Type B pancreatic cell (in vitro differentiated cells): ENCODE results near the gene CDKL1. TPM values are rescaled to one million over a fixed set of nuclear protein-coding genes. Genes with fewer than 3 reads are reported as not detected.

ENCODE experiments used
- DNase-seq: peaks from one replicate; pipeline ENCODE4 v3.0.0; 2021; ENCODE audit warnings: mixed read lengths; ENCODE audit not compliant: unreplicated experiment; ENCODE audit errors: extremely low spot score
- H3K27ac Mint-ChIP-seq: 2 replicates; pipeline ENCODE4 v1.8.0; 2021; ENCODE audit warnings: mild to moderate bottlenecking, mixed read lengths
- H3K27me3 Mint-ChIP-seq: 2 replicates; pipeline ENCODE4 v1.8.0; 2021; ENCODE audit warnings: mixed read lengths
- H3K36me3 Mint-ChIP-seq: 2 replicates; pipeline ENCODE4 v1.8.0; 2021; ENCODE audit warnings: mixed read lengths
- H3K4me1 Mint-ChIP-seq: one replicate; pipeline ENCODE4 v1.8.0; 2021; ENCODE audit warnings: mixed read lengths; ENCODE audit not compliant: unreplicated experiment
- H3K4me3 Mint-ChIP-seq: 2 replicates; pipeline ENCODE4 v1.8.0; 2021; ENCODE audit warnings: mild to moderate bottlenecking, mixed read lengths
- H3K9me3 Mint-ChIP-seq: 2 replicates; pipeline ENCODE4 v1.8.0; 2021; ENCODE audit warnings: mixed read lengths
- CTCF ChIP-seq: fragments of 200-600 bp; sonication (generic); conservative IDR thresholded peaks from 2 replicates; pipeline ENCODE4 v1.5.0; 2021; ENCODE audit warnings: antibody characterized with exemption, mild to moderate bottlenecking
- total RNA-seq: library from RNA; stranded (reverse); gene quantifications from 2 replicates; pipeline ENCODE4 v1.2.1, GENCODE V29; 2021; ENCODE audit warnings: low replicate concordance

CDKL1 gene
- total RNA-seq, 1 donor from 2014 or later, result 3.4 TPM

DNA sequence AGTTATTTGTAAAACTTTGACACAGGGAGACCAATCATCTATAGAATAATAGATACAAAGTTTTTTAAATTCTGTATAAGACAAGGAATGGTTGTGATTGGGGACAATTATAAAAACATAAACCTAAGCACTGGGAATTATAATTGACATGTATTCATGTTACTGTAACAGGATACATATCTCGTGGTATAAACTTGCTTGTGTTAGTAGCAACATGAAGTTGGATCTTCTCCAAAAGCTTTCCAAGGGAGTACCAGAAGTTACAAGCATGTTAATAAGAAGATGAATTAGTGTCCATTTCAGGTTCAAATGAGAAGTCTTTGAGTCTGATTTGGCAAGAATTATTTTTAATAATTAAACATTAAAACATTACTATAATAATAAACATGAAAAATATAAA is 42.2 kb downstream of the CDKL1 start:
- Mint-ChIP-seq H3K36me3 (no peaks in the 10 kb centered on the region), H3K4me3 (no peak overlapping the region), H3K9me3 (no peaks in the 10 kb centered on the region), H3K4me1 (peaks cover 5% of the 10 kb centered on the region), H3K27me3 (no peaks in the 10 kb centered on the region), H3K27ac (no peak overlapping the region)
- DNase-seq, result no peak
- TF ChIP-seq CTCF, result no peak

DNA sequence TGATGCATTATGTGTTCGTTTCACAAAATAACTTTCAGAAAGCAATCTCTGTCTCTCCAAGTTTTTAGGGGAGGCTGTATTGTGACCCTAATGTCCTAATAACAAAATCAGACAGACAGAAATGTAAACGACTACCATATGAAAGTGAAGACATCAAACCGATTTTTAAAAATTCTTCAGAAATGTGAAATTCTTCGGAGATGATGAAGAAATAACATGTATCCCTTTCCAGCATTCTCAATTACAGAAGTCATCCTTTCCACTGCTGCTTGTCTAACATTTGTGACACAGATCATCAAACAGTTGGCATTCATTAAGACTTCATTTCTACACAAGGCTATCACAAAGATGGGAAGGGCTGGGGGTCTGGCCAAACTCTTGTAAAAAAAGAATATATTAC is 43.6 kb downstream of the CDKL1 start:
- no peak for DNase-seq
- Mint-ChIP-seq H3K9me3 (no peaks in the 10 kb centered on the region), H3K4me3 (no peak overlapping the region), H3K27ac (no peak overlapping the region), H3K27me3 (no peaks in the 10 kb centered on the region), H3K4me1 (peaks cover 5% of the 10 kb centered on the region), H3K36me3 (no peaks in the 10 kb centered on the region)
- no peak for TF ChIP-seq CTCF

GRCh38 chr14:50352584-50352983 is 44.1 kb downstream of the CDKL1 start:
- H3K4me1 Mint-ChIP-seq, result peaks cover 9% of the 10 kb centered on the region
- H3K9me3 Mint-ChIP-seq, result peaks cover 4% of the 10 kb centered on the region
- no peaks in the 10 kb centered on the region for H3K27me3 Mint-ChIP-seq
- H3K27ac Mint-ChIP-seq, result no peak overlapping the region
- H3K4me3 Mint-ChIP-seq, result no peak overlapping the region
- no peaks in the 10 kb centered on the region for H3K36me3 Mint-ChIP-seq
- TF ChIP-seq CTCF, result no peak
- DNase-seq, result no peak

- Mint-ChIP-seq H3K4me1 (peaks cover 14% of the 10 kb centered on the region), H3K27me3 (no peaks in the 10 kb centered on the region), H3K36me3 (no peaks in the 10 kb centered on the region), H3K27ac (no peak overlapping the region), H3K4me3 (no peak overlapping the region), H3K9me3 (peaks cover 7% of the 10 kb centered on the region)
- no peak for DNase-seq
- no peak for TF ChIP-seq CTCF
Measured at GRCh38 chr14:50350975-50351374, 45.7 kb downstream of the CDKL1 start.

DNA sequence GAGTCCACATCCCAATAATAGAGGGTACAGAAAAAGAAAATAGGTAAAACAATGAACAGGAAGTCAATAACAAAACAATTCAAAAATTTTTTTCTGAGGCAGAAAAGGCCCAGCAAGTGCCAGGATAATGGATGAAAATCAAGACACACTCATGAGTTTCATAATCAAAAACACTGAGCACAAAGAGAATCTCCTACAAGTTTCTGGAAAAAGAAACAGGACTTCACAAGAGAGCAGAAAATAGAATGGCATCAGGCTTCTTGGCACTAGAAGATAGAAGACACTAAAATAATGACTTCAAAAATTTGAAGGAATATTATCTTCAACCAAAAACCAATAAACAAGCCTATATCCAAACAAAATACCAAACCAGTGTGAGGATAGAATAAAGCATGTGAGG is 47.7 kb downstream of the CDKL1 start:
- H3K27me3 Mint-ChIP-seq, result no peaks in the 10 kb centered on the region
- TF ChIP-seq CTCF, result no peak
- H3K36me3 Mint-ChIP-seq, result no peaks in the 10 kb centered on the region
- H3K4me1 Mint-ChIP-seq, result peaks cover 14% of the 10 kb centered on the region
- peaks cover 7% of the 10 kb centered on the region for H3K9me3 Mint-ChIP-seq
- no peak overlapping the region for H3K4me3 Mint-ChIP-seq
- no peak overlapping the region for H3K27ac Mint-ChIP-seq
- DNase-seq, result no peak

DNA sequence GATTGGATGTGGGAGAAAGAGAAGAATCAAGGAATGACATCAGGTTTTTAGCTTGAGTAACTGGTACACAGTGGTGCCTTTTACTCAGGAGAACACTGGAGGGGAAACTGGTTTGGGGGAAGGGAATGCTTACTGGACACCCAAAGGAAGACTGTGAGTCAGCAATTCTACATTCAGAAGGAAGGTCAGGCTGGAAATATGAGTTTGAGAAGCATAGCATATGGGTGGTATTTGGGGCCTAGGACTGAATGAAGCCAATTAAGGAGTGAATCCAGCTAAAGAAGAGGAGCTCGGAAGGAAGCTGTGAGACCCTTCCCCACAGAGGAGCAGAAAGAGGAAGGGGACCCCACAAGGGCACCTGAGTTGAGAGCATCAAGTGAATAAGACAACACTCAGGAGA is 49.2 kb downstream of the CDKL1 start:
- H3K4me3 Mint-ChIP-seq, result no peak overlapping the region
- TF ChIP-seq CTCF, result no peak
- no peak for DNase-seq
- H3K9me3 Mint-ChIP-seq, result peaks cover 7% of the 10 kb centered on the region
- peak overlapping the region; percentile 63 for H3K27ac Mint-ChIP-seq
- peaks cover 19% of the 10 kb centered on the region for H3K4me1 Mint-ChIP-seq
- no peaks in the 10 kb centered on the region for H3K27me3 Mint-ChIP-seq
- H3K36me3 Mint-ChIP-seq, result no peaks in the 10 kb centered on the region
